ENCODE results near the gene DOCK4.
"Not testable (repeated sequence)": the region's sequence is repeated elsewhere in the genome, so short reads cannot be mapped to it uniquely, and the experiment has no call there.

The DOCK4 gene

GRCh38 chr7:112206238-112206990 lies at the start of gene DOCK4, which contains the start of gene ZNF277:
DOCK4 (minus strand) TSS chr7:112206399; CDS start chr7:112206138, 261 bp downstream.
ZNF277 (plus strand) TSS chr7:112206695; CDS start chr7:112206717, 22 bp downstream.
- Histone ChIP-seq H3K36me3 (ENCODE audit: control insufficient read depth, insufficient read depth, low read length) (no peaks in the 10 kb centered on the region), H3K27me3 (ENCODE audit: control insufficient read depth, insufficient read depth, low read length) (no peaks in the 10 kb centered on the region), H3K27ac (ENCODE audit: low read length) (no peak within 1 kb of the TSS), H3K9me3 (ENCODE audit: control insufficient read depth, insufficient read depth, low read length) (no peaks in the 10 kb centered on the region), H3K4me1 (ENCODE audit: control insufficient read depth, insufficient read depth, low read length) (no peaks in the 10 kb centered on the region; the same call in 1 of the 2 replicates), H3K4me3 (ENCODE audit: low read length) (peak within 1 kb of the TSS; percentile 99)
- WGBS (ENCODE audit: insufficient coverage, insufficient read length), result no CpG with 5 or more reads among the region's 67 CpGs
- DNase-seq (ENCODE audit: low read depth, low spot score), result peak; percentile 90

GRCh38 chr7:112255388-112255720 lies 49.2 kb upstream of the DOCK4 start:
- Histone ChIP-seq H3K4me3 (ENCODE audit: low read length) (no peak overlapping the region), H3K4me1 (ENCODE audit: control insufficient read depth, insufficient read depth, low read length) (peaks cover 6% of the 10 kb centered on the region), H3K36me3 (ENCODE audit: control insufficient read depth, insufficient read depth, low read length) (no peaks in the 10 kb centered on the region), H3K27me3 (ENCODE audit: control insufficient read depth, insufficient read depth, low read length) (no peaks in the 10 kb centered on the region), H3K27ac (ENCODE audit: low read length) (no peak overlapping the region), H3K9me3 (ENCODE audit: control insufficient read depth, insufficient read depth, low read length) (no peaks in the 10 kb centered on the region)
- DNase-seq (ENCODE audit: low read depth, low spot score), result no peak

- Histone ChIP-seq H3K27me3 (ENCODE audit: control insufficient read depth, insufficient read depth, low read length) (no peaks in the 10 kb centered on the region), H3K4me1 (ENCODE audit: control insufficient read depth, insufficient read depth, low read length) (peaks cover 6% of the 10 kb centered on the region), H3K27ac (ENCODE audit: low read length) (no peak overlapping the region), H3K9me3 (ENCODE audit: control insufficient read depth, insufficient read depth, low read length) (no peaks in the 10 kb centered on the region), H3K4me3 (ENCODE audit: low read length) (no peak overlapping the region), H3K36me3 (ENCODE audit: control insufficient read depth, insufficient read depth, low read length) (no peaks in the 10 kb centered on the region)
- no CpG with 5 or more reads among the region's 6 CpGs for WGBS (ENCODE audit: insufficient coverage, insufficient read length)
- DNase-seq (ENCODE audit: low read depth, low spot score), result no peak
Observed at GRCh38 chr7:112254709-112255387, 48.6 kb upstream of the DOCK4 start.

DNA sequence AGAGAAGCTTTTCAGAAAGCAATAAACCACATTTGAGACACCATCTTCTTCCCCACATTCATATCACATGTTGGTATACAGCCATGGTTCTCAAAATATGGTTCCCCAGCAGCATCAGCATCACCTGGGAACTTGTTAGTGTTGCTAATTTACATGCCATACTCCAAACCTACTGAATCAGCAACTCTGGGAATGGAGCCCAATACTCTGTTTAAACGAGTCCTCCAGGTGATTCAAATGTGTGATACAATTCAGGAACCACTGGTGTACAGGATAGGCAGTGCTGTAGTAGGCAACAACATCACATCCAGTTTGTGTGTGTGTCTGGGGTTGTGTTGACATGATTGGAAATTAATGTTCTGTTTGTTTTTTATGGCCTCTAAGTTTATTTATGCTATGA lies 48.0 kb upstream of the DOCK4 start:
- no peaks in the 10 kb centered on the region for H3K9me3 ChIP-seq (ENCODE audit: control insufficient read depth, insufficient read depth, low read length)
- WGBS (ENCODE audit: insufficient coverage, insufficient read length), result no CpG with 5 or more reads among the region's 1 CpG
- peaks cover 6% of the 10 kb centered on the region for H3K4me1 ChIP-seq (ENCODE audit: control insufficient read depth, insufficient read depth, low read length)
- DNase-seq (ENCODE audit: low read depth, low spot score), result no peak
- H3K27ac ChIP-seq (ENCODE audit: low read length), result no peak overlapping the region
- no peaks in the 10 kb centered on the region for H3K36me3 ChIP-seq (ENCODE audit: control insufficient read depth, insufficient read depth, low read length)
- H3K4me3 ChIP-seq (ENCODE audit: low read length), result no peak overlapping the region
- no peaks in the 10 kb centered on the region for H3K27me3 ChIP-seq (ENCODE audit: control insufficient read depth, insufficient read depth, low read length)

- Histone ChIP-seq H3K27me3 (ENCODE audit: control insufficient read depth, insufficient read depth, low read length) (peaks cover 3% of the 10 kb centered on the region; the same call in 1 of the 2 replicates), H3K36me3 (ENCODE audit: control insufficient read depth, insufficient read depth, low read length) (no peaks in the 10 kb centered on the region), H3K4me3 (ENCODE audit: low read length) (no peak overlapping the region), H3K9me3 (ENCODE audit: control insufficient read depth, insufficient read depth, low read length) (no peaks in the 10 kb centered on the region), H3K4me1 (ENCODE audit: control insufficient read depth, insufficient read depth, low read length) (peaks cover 6% of the 10 kb centered on the region), H3K27ac (ENCODE audit: low read length) (no peak overlapping the region)
- no peak for DNase-seq (ENCODE audit: low read depth, low spot score)
- no CpG with 5 or more reads among the region's 3 CpGs for WGBS (ENCODE audit: insufficient coverage, insufficient read length)
Observed at GRCh38 chr7:112252691-112253090, 46.5 kb upstream of the DOCK4 start.

DNA sequence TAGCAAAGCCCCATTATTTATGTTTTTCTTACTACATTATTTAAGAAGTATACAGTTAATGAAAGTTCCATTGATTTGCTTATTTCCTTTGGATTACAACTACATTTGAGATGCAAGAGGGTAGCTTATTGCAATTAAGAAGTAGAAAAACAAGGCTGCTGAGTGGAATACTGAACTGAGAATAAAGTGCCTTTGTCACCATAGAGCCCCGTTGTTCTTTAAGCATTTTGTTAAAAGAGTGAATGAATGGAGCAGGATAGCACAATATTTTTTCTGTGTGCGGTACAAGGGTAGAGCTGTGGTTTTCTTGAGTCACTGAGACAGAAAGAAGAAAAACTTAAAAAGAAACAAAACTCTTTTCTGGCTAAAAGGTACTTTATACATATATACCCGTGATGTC lies 45.9 kb upstream of the DOCK4 start:
- no peaks in the 10 kb centered on the region for H3K36me3 ChIP-seq (ENCODE audit: control insufficient read depth, insufficient read depth, low read length)
- no peaks in the 10 kb centered on the region for H3K9me3 ChIP-seq (ENCODE audit: control insufficient read depth, insufficient read depth, low read length)
- H3K27ac ChIP-seq (ENCODE audit: low read length), result no peak overlapping the region
- WGBS (ENCODE audit: insufficient coverage, insufficient read length), result no CpG with 5 or more reads among the region's 3 CpGs
- H3K4me3 ChIP-seq (ENCODE audit: low read length), result no peak overlapping the region
- H3K27me3 ChIP-seq (ENCODE audit: control insufficient read depth, insufficient read depth, low read length), result peaks cover 3% of the 10 kb centered on the region; the same call in 1 of the 2 replicates
- H3K4me1 ChIP-seq (ENCODE audit: control insufficient read depth, insufficient read depth, low read length), result peaks cover 6% of the 10 kb centered on the region
- DNase-seq (ENCODE audit: low read depth, low spot score), result no peak

GRCh38 chr7:112249967-112250366 lies 43.8 kb upstream of the DOCK4 start:
- peak; percentile 63 for DNase-seq (ENCODE audit: low read depth, low spot score)
- H3K36me3 ChIP-seq (ENCODE audit: control insufficient read depth, insufficient read depth, low read length); H3K4me1 ChIP-seq (ENCODE audit: control insufficient read depth, insufficient read depth, low read length); H3K9me3 ChIP-seq (ENCODE audit: control insufficient read depth, insufficient read depth, low read length); H3K27me3 ChIP-seq (ENCODE audit: control insufficient read depth, insufficient read depth, low read length); H3K27ac ChIP-seq (ENCODE audit: low read length); H3K4me3 ChIP-seq (ENCODE audit: low read length): not testable (repeated sequence)
- WGBS (ENCODE audit: insufficient coverage, insufficient read length), result no CpG with 5 or more reads among the region's 13 CpGs

DNA sequence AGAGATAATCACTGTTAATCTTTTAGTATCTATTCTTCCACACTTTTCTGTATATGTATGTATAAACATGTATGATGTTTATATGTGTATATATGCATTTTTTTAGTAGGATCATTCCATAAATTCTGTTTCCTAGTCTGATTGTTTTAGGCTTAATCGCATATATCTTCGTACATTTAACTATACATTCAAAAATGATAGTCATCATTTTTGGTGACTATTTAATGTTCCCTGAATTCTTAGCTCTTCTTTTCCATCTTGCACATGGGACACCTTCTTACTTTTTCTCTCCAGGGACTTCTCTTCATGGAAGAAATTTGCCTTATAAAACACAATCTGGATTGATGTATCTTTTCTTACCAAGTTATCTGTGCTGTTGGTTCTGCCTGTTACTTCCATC lies 42.4 kb upstream of the DOCK4 start:
- H3K4me3 ChIP-seq (ENCODE audit: low read length), result no peak overlapping the region
- no peak for DNase-seq (ENCODE audit: low read depth, low spot score)
- H3K36me3 ChIP-seq (ENCODE audit: control insufficient read depth, insufficient read depth, low read length), result no peaks in the 10 kb centered on the region
- no peak overlapping the region for H3K27ac ChIP-seq (ENCODE audit: low read length)
- no CpG with 5 or more reads among the region's 2 CpGs for WGBS (ENCODE audit: insufficient coverage, insufficient read length)
- peaks cover 3% of the 10 kb centered on the region; the same call in 1 of the 2 replicates for H3K27me3 ChIP-seq (ENCODE audit: control insufficient read depth, insufficient read depth, low read length)
- peaks cover 3% of the 10 kb centered on the region for H3K4me1 ChIP-seq (ENCODE audit: control insufficient read depth, insufficient read depth, low read length)
- no peaks in the 10 kb centered on the region for H3K9me3 ChIP-seq (ENCODE audit: control insufficient read depth, insufficient read depth, low read length)

DNA sequence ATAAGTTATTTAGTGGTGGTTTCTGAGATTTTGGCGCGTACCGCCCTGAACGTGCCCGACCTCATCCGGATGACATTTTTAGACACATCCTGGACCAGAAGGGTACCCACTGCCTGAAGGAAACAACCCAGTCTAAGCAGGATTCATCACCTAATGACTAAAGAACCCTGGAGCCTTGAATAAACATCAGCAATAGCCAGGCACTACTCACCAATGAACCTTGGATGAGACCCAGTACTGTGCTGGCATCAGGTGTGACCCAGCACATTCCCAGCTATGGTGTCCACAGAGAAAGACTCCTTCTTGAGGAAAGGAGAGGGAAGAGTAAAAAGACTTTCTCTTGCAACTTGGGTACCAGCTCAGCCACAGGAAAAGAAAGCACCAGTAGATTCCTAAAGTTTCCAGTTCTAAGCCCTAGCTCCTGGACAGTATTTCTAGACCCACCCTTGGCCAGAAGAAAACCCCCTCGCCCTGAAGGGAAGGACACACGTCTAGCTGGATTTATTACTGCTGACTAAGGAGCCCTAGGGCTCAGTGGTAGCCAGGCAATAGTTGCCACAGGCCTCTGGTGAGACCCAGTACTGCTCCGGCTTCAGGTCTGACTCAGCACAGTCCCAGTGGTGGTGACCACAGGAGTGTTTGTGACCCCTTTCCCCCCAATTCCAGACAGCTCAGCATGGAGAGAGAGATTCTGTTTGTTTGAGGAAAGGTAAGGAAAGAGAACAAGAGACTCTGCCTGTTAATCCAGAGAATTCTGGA lies 32.8 kb upstream of the DOCK4 start:
- DNase-seq (ENCODE audit: low read depth, low spot score), result no peak
- no peaks in the 10 kb centered on the region for H3K9me3 ChIP-seq (ENCODE audit: control insufficient read depth, insufficient read depth, low read length)
- no peak overlapping the region for H3K4me3 ChIP-seq (ENCODE audit: low read length)
- no CpG with 5 or more reads among the region's 9 CpGs for WGBS (ENCODE audit: insufficient coverage, insufficient read length)
- no peak overlapping the region for H3K27ac ChIP-seq (ENCODE audit: low read length)
- no peaks in the 10 kb centered on the region for H3K36me3 ChIP-seq (ENCODE audit: control insufficient read depth, insufficient read depth, low read length)
- H3K27me3 ChIP-seq (ENCODE audit: control insufficient read depth, insufficient read depth, low read length), result no peaks in the 10 kb centered on the region
- 0 out of 2 replicates have a peak, but pooled peaks cover 1% of the 10 kb centered on the region for H3K4me1 ChIP-seq (ENCODE audit: control insufficient read depth, insufficient read depth, low read length)

DNA sequence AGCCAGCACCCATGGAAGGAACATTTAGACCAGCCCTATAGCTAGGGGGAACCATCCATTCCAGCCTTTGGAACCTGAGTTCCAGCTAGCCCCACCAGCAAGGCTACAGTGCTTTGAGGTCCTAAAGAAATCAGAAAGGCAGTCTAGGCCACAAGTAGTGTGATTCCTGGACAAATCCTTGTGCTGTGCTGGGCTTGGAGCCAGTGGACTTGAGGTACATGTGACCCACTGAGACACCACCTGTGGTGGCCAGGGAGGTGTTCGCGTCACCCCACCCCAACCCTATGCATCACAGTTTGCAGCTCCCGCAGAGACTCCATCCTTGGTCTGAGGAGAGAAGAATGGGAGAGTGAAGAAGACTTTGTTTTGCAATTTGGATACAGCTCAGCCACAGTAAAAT lies 32.1 kb upstream of the DOCK4 start:
- Histone ChIP-seq H3K9me3 (ENCODE audit: control insufficient read depth, insufficient read depth, low read length) (no peaks in the 10 kb centered on the region), H3K27me3 (ENCODE audit: control insufficient read depth, insufficient read depth, low read length) (no peaks in the 10 kb centered on the region), H3K36me3 (ENCODE audit: control insufficient read depth, insufficient read depth, low read length) (no peaks in the 10 kb centered on the region), H3K27ac (ENCODE audit: low read length) (no peak overlapping the region), H3K4me3 (ENCODE audit: low read length) (no peak overlapping the region), H3K4me1 (ENCODE audit: control insufficient read depth, insufficient read depth, low read length) (0 out of 2 replicates have a peak, but pooled peaks cover 1% of the 10 kb centered on the region)
- no peak for DNase-seq (ENCODE audit: low read depth, low spot score)
- no CpG with 5 or more reads among the region's 3 CpGs for WGBS (ENCODE audit: insufficient coverage, insufficient read length)

Data from iPS DF 6.9 (cell line).